Testis (tissue), 2 donors: ENCODE measurements around the gene BCL7B.

Experiments
- CTCF ChIP-seq, 3 experiments: fragments of 450-650 bp in 2 of 3; fragments of 200-600 bp in 1 of 3; sonication (generic) in 1 of 3; IDR thresholded peaks; one replicate each; pipeline ENCODE4 v1.5.1; 2016 to 2019; ENCODE audit warnings: antibody characterized with exemption in 3 of 3, mild to moderate bottlenecking in 2 of 3, moderate library complexity in 1 of 3
- POLR2A ChIP-seq: fragments of 450-650 bp; IDR thresholded peaks from one replicate; pipeline ENCODE4 v1.6.1; 2017; ENCODE audit warnings: antibody characterized with exemption, mild to moderate bottlenecking, moderate library complexity

- TF ChIP-seq CTCF (IDR thresholded peaks at IDR 0.05) (no peak), POLR2A (no peak)
Observed at GRCh38 chr7:73507556-73507955, 49.9 kb downstream of the BCL7B start.
